GM18519 (cell line): ENCODE data around the gene COL28A1.
A peak's percentile ranks its signal among the peaks of the same experiment; 100 is the strongest.

ENCODE experiments used
- ATAC-seq: cut with Tn5 transposase; IDR thresholded peaks from one replicate; pipeline ENCODE4 v1.9.1; 2021; ENCODE audit warnings: mild to moderate bottlenecking, moderate library complexity; ENCODE audit not compliant: unreplicated experiment, low FRiP score

COL28A1 gene

DNA sequence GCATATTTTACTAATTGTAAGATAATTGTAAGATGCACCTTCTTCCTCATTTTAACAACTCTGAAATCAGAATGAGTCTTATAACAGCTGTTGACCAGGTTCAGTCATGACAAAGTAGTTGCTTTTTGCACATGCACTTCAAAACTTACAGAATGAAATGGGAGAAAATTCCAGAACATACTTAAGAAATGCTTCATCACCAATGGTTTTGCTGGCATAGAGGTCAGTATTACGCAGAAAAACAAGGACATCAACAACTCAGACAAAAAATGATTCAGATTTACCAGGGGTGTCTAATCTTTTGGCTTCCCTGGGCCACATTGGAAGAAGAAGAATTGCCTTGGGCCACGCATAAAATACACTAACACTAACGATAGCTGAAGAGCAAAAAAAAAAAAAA lies 13.3 kb downstream of the COL28A1 start:
- no peak for ATAC-seq

DNA sequence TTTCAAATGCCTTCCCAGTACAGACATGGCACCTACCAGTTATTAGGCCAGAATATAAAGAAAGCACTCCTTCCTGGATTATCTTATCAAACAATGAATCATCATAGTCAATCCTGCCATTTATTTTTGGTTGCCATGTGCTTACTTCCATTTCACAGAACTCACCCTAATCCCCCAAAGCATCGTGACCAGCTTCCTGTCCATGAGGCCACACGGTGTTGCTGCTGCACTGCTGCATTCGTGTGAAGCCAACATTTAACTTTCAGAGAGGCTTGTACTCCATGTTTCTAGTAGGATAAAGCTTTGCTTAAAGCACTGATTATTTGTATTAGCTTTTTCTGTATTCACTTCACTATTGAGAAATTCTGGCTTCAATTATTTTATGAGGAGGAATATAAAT lies 14.4 kb downstream of the COL28A1 start:
- ATAC-seq = no peak

DNA sequence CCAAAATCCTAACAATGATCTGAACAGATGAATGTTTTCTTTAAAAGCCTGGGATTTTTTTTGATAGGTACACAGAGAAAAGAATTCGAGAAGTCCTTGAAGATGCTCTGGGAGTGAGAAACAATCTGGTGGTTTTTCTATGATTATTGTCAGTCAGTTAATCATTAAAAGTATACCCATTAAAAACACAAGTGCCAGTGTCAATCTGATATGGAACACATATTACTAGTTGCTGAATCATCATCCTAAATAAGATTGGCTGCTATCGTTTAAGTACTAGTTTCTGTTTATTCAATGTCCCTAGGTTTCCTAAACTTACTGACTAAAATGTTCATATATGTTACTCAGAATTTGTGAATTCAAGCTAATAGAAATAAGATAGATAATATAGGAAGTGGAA lies 16.1 kb downstream of the COL28A1 start:
- no peak for ATAC-seq

DNA sequence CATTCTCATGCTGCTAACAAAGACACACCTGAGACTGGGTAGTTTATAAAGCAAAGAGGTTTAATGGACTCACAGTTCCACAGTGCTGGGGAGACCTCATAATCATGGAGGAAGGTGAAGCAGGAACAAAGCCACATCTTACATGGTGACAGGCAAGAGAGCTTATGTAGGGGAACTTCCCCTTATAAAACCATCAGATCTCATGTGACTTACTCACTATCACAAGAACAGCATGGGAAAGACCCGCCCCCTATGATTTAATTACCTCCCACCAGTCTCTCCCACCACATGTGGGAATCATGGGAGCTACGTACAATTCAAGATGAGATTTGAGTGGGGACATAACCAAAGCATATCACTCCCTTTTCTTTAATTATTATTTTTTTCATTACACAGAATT lies 16.6 kb downstream of the COL28A1 start:
- ATAC-seq = no peak

DNA sequence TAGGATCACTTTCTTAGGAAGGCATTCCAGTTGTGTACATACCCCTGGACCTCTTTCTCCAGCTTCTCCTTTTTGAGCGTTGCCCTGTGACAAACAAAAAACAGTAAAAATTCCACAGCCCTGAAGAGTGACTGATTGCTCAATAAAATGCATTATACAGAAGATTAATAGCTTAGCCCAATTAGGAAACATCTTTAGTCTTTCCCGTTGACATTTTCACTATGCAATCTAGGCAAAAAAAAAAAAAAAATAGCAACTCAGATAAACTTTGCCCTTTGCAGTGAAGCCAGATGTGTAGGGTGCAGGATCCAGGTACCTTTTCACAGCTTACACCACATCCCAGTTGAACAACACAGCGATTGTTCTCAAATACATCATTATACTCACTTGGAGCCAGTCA lies 17.9 kb downstream of the COL28A1 start:
- ATAC-seq = no peak

DNA sequence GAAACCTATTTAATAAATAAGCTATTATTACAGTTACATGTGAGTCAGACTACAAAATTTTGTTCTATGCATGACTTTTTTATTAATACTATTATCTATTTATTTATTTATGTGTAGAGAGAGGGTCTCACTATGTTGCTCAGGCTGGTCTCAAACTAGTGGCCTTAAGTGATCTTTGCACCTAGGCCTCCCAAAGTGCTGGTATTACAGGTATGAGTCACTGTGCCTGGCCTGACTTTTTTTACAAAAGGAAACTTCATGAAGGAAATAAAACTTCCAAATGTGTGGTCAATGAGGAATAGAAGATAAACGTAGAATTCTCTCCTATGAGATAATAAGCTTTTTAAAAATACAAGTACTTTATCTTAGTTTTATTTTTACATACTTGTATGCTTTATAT lies 19.0 kb downstream of the COL28A1 start:
- ATAC-seq = no peak

DNA sequence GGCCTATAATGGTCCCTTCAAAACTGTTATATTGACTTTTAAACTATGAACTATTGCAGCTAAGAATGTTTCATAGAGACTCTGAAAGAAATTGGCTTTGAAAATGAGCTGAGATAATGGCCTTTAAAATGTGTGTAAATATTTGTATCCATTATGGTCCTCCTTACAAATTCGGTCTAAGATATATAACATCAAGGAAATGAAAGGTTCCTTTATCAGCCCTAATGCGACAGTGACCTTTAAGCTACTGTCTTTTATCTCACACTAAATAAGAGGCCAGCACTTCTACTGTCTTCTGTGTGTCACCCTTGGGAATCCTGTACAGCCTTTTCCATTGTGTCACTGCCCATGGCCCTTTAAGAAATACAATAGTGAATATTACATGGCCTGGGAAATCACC lies 19.5 kb downstream of the COL28A1 start:
- ATAC-seq = no peak

DNA sequence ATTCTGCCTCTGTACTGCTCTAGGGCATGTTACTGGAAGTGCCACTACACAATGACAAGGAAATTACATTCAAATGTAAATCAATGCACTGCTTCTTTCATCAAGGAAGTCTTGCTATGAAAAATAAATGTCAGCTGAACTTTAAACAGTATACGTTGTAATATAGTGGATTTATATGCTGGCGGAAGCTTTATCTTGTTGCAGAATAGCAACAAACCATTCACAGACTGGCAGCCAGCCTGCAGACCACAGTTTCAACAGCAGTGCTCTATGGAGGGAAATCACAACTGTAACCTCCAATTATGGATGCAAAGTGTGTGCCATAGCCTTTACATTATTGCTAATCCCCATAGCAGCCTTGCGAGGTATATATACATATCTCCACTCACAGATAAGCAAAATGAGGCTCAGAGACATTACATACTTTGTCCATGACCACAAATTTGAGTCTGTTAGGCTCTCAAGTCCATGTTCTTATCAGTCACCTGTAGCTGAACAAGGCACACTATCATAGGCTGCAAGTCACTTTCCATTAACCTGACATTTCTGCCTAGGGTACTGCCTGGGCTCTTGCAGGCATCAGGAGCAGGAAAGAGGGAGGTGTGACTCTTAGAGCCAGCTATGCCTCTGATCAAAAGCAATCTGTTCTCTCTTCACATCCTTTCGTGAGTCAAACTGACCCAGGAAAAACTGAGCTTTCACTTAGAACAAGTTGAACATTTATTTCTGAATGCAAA lies 22.6 kb downstream of the COL28A1 start:
- ATAC-seq = no peak

DNA sequence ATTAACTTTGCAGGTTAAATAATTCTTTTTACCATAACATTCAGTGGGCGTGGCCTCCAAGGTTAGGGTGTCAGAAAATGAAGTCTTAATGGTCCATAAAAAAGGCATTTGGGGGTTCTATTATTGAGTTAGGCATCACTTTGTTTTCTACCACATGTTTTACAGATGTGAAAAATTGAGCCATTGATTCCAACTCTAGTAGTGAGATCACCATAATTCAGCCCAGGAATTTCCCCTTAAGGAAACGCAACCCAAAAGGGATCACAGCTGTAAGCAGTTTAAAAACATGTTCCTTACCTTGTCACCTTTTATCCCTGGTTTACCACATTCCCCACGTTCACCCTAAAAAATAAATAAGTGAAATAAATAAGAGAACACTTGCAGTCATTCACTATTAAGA lies 24.9 kb downstream of the COL28A1 start:
- no peak for ATAC-seq

DNA sequence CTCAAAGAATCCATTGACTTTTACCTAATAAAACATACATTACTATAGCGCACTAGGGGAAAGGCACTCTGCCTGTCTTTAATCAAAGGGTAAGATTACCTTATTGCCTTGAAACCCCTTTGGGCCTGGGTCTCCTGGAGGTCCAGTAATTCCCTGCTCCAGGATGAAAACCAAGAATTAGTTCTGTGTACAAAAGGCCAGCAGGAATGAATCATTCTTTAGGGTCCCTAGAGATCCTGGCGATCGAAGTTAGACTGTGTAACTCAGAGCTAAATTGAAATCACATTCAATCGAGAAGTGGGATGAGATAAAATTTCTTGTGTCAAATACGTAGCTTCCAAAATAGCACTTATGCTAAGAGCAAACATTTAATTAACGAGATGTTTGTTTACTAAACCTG lies 29.8 kb downstream of the COL28A1 start:
- ATAC-seq = no peak

DNA sequence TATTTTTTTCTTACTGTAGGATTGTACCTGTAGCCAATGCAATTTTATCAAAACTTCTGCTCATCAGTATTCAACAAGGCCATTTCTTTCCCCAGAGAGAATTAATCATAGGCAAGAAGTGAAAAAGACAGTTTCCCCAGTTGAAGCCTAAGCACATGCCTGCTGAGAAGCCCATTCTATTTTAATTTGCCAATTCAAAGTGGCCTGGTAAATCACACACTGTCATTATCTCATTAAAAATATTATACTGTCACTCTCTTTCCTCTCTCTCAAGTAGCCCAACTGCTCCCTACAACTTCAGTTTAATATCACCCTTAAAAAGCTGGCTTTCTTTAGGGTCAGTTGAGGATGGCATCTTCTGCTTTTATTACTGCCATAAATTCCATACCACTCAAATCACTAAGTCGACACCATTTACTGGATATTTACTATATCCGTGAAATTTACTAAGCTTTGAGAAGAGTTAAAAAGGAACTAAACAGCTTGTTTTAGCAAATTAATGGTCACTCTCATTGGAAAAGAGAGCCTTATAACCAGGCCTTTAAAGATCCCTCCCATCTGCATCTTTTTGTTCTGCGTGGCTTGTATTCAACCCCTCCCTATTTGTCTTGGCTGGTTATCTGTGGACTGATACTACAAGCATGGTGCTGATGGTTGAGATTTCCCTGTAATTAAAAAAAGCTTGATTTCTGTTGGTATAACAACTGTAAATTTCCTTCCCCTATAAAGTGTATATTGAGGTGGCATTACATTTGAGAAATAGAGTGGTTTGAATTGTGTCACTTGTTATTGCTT lies 30.6 kb downstream of the COL28A1 start:
- no peak for ATAC-seq

DNA sequence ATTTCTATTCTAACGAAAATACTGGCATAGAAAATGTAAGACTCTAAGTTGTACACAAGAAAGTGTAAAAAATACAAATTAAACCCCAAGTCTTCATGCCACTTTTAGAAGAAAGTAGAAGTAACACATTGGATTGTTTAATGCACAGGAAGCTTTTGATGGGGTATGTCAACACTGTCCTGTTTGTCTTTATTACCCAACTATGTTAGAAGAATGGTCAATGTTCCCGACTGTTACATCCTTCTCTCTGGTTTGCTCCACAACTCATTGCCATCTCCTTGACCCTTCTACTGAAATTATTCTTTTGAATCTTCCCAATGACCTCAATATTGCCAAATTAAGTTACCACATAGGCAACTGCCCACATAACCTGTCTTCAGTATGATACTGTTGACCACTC lies 35.8 kb downstream of the COL28A1 start:
- ATAC-seq = no peak

DNA sequence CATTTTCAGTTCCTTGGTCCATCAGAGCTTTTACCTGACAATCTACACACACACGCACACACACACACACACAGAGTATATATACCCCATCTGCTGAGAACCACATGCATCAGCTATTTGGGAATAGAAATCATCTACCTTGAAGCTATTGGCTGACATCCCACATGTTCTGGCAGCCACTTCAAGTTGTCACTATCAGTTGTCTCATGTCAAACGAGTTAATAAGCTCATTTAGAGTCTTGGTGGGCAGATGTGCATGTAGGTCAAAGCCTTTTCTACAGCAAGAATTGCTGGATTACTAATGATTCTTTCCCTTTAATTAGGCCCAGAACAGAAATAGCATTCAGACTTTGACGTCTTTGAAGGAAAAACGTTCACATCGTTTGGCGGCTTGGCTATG lies 36.8 kb downstream of the COL28A1 start:
- no peak for ATAC-seq

DNA sequence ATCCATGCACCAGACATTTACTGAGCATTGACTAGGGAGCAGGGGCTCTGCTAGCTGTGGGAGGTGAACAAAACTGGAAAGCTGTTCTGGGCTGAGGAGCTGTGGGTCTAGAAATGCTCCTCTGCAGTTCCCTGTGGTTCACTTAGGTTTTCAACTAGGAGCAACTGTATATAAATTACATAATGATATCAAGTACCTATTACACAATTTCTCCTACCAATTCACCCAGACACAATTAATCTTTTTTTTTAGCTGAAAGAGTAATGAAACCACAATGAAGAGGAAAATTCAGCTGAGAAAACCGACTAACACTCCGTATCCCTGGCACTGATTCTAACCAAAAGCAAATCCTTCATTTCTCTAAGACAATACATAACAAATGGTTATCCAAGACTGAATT lies 39.4 kb downstream of the COL28A1 start:
- no peak for ATAC-seq

DNA sequence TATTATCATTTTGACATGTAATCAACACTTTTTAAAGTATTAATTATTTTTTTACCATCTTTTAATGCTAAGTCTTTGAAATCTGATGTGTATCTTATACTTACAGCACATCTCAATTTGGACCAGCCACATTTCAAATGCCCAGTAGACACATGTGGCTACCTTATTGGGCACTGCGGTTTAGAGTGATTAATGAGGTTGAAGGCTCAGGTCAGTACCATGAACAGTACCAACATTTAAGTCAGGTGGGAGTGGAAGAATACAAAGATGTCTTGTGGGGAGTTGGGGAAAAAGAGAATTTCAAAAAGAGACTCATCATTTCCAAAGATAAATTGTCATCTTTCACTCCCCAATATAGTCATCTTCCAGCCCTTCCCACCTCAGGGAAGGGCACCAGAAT lies 40.5 kb downstream of the COL28A1 start:
- no peak for ATAC-seq

DNA sequence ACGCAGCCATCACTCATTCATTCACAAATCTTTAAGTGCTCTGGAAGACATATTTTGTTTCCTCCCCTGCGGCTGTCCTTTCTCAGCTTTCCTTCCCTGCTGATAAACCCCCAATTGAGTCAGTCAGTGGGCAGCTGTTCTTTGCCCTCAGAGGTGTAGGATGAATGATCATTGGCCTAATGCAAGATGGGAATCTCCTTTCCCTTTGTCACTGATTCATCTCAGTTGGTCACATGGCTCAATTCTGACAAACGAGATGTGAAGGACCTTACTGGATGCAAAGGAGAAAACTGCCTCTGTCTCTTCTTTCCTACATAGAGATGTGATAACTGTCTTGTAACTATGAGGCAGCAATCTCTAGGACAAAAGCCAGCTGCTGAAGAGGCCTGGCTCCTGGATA lies 44.6 kb downstream of the COL28A1 start:
- ATAC-seq = no peak

DNA sequence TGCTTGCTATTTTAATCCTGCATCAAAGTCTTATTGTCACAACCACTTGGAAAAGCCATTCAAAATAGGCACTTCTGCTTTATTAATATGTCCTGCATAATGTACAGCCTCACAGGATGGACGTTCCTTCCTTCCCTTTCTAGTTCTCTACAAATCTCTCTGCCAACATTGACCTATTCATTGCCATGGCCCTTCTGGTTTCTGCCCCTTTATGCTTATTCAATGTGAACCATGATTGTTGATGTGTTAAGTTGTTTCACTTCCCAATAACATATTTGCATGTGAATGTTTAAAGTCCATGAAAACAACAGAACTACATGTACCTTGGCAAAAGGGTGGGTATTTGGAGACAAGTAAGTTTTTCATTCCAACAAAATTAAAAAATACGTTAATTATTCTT lies 45.7 kb downstream of the COL28A1 start:
- no peak for ATAC-seq

DNA sequence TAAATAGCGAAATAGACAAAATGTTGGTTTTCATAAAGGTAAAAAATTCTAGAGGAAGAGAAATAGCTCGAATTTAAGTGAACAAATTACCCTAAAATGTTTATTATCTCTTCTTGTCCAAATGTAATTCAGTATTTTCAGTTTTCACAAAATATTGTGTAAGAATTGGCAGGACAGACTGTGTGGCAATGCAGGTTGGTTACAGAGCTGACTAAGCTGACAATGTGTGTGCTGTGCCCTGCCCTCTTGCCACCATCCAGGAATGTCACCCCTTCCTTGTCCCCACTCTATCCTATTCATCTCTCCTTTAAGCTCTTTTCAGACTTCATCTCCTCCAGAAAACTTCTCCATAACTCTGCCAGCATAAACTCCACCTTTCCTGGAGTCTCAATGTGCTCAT lies 46.1 kb downstream of the COL28A1 start:
- no peak for ATAC-seq

DNA sequence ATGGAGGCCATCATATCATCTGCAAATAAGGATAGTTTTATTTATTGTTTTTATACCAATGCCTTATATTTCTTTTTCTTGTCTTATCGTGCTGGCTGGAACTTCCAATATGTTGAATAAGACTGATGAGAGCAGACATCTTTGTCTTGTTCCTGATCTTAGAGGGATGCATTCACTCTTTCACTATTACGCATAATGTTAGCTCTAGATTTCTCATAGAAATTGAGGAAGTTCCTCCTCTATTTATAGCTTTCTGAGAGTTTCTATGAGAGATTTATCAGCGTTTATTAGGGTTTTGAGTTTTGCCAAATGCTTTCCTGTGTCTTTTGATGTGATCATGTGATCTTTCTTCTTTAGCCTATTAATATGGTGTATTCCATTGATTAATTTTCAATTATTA lies 49.3 kb downstream of the COL28A1 start:
- ATAC-seq = peak; percentile 73

DNA sequence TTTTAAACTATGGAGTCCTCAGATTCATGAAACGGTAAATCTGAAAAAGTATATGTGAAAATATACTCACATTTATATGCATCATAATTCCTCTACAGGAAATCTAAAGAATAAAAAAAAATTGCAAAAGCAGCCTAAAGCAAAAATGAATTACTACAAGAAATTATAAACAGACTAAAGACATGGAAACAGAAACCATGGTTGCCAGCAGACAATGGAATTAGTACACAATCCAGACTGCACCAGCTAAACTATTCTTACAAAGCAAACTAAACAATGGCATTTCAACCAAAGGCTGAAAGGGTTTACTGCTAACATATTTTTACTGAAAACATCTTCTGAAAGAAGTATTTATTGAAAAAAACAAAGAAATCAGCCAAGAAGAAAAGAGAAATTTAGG lies 51.6 kb downstream of the COL28A1 start:
- ATAC-seq = no peak

DNA sequence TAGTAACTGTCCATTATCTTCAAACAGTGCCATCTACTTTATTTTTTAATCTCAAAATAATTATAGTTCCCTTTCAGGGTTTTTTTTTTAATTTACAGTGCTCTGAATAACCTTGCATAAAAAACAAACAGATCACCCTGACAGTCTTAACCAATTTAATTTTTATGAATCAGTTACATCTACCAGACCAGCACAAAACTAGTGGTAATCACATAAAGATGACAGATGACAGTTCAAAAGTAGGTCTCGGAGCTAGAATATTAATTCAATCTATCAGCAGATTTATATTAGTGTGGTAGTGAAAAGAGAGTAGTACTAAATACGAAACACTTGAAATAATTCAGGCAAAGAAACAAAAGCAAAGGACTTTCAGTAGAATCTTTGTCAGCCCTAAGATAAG lies 53.9 kb downstream of the COL28A1 start:
- ATAC-seq = no peak

DNA sequence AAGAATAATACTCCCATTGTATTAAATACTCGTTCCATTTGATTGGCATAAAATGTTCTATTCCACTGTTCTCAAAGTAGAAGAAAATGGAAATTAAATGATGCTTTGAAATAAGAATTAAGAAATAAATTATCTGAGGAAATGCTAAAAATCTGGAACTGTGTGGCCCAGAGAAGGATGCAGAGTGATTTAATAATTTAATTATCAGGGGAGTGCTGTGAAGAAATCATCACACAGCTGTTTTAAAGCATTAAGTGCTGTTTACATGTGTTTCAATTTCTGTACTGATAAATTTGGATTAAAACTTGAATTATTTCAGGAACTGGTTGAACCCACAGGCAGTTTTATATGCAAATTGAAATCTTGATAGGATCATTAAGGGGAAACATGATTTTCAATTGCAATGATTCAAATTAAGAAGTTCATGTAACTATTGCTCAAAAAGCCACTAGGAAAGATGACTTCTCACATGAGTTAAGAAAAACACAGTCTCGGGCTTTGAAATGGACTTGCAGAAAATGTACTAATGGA lies 56.3 kb downstream of the COL28A1 start:
- ATAC-seq = no peak
